Mammary epithelial cell (primary cell): Measurements from ENCODE around the gene PC.
"Not testable (repeated sequence)": the region's sequence is repeated elsewhere in the genome, so short reads cannot be mapped to it uniquely, and the experiment has no call there.

Experiments
- EZH2 ChIP-seq: IDR thresholded peaks from 2 replicates; pipeline ENCODE4 v1.6.1; 2012; ENCODE audit warnings: low read length, inconsistent platforms, borderline replicate concordance
- TF ChIP-seq, protein P1 (sequence below), 2 donors: IDR thresholded peaks in 1 of 2; conservative IDR thresholded peaks in 1 of 2; 2 replicates each; pipeline ENCODE4 v1.5.1; 2011 to 2012; ENCODE audit warnings: inconsistent platforms in 2 of 2, low read length in 2 of 2, mild to moderate bottlenecking in 2 of 2, control low read depth in 1 of 2, low read depth in 1 of 2; ENCODE audit not compliant: insufficient read depth in 1 of 2; ENCODE audit errors: extremely low read depth in 1 of 2

DNA sequence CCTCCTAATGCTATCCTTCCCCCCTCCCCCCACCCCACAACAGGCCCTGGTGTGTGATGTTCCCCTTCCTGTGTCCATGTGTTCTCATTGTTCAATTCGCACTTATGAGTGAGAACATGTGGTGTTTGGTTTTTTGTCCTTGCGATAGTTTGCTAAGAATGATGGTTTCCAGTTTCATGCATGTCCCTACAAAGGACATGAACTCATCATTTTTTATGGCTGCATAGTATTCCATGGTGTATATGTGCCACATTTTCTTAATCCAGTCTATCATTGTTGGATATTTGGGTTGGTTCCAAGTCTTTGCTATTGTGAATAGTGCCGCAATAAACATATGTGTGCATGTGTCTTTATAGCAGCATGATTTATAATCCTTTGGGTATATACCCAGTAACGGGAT lies 133.6 kb downstream of the PC start:
- TF ChIP-seq EZH2 = not testable (repeated sequence)
- TF ChIP-seq, protein P1, sequence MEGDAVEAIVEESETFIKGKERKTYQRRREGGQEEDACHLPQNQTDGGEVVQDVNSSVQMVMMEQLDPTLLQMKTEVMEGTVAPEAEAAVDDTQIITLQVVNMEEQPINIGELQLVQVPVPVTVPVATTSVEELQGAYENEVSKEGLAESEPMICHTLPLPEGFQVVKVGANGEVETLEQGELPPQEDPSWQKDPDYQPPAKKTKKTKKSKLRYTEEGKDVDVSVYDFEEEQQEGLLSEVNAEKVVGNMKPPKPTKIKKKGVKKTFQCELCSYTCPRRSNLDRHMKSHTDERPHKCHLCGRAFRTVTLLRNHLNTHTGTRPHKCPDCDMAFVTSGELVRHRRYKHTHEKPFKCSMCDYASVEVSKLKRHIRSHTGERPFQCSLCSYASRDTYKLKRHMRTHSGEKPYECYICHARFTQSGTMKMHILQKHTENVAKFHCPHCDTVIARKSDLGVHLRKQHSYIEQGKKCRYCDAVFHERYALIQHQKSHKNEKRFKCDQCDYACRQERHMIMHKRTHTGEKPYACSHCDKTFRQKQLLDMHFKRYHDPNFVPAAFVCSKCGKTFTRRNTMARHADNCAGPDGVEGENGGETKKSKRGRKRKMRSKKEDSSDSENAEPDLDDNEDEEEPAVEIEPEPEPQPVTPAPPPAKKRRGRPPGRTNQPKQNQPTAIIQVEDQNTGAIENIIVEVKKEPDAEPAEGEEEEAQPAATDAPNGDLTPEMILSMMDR (conservative IDR thresholded peaks at IDR 0.05 in 1 of 2, IDR thresholded peaks at IDR 0.05 in 1 of 2; ENCODE audit: extremely low read depth in 1 of 2, insufficient read depth in 1 of 2, low read depth in 1 of 2, low read length in 2 of 2) = not testable (repeated sequence)
